GM23248 (cell line): ENCODE data around the gene PARD3B.

Source experiments
- EZH2 ChIP-seq: fragments of 200-600 bp; sonication (generic); IDR thresholded peaks from 2 replicates; pipeline ENCODE4 v1.6.1; 2018; ENCODE audit warnings: antibody characterized with exemption, mild to moderate bottlenecking; ENCODE audit not compliant: insufficient read depth, poor library complexity, severe bottlenecking
- EZH2phosphoT487 ChIP-seq: fragments of 200-600 bp; sonication (generic); IDR thresholded peaks from 2 replicates; pipeline ENCODE4 v1.6.1; 2018; ENCODE audit warnings: antibody characterized with exemption, moderate library complexity, mild to moderate bottlenecking, low read depth; ENCODE audit not compliant: insufficient read depth

DNA sequence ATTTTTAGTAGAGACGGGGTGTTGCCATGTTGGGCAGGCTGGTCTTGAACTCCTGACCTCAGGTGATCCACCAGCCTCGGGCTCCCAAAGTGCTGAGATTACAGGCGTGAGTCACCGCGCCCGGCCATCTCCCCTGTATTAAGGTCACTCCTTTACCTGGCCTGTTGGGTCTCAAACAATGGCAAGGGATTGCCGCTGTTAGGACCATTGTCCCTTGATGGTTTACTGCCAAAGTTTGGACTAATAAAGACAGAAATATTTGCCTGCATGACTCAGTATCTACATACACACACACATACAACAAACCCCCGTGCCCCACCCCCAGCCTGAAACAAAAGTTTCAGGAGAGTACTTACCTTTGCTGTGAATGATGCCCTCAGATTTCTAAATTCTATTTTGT is 16.5 kb downstream of the PARD3B start:
- TF ChIP-seq EZH2 (no peak), EZH2phosphoT487 (no peak)
